GM12874 (cell line): ENCODE measurements around the gene HIVEP3.

ENCODE experiments used
- TF ChIP-seq, protein P1 (sequence below): IDR thresholded peaks from 2 replicates; pipeline ENCODE4 v1.5.1; 2011; ENCODE audit warnings: low read depth, mild to moderate bottlenecking, control low read depth, low read length, moderate library complexity; ENCODE audit not compliant: insufficient read depth

HIVEP3 gene

DNA sequence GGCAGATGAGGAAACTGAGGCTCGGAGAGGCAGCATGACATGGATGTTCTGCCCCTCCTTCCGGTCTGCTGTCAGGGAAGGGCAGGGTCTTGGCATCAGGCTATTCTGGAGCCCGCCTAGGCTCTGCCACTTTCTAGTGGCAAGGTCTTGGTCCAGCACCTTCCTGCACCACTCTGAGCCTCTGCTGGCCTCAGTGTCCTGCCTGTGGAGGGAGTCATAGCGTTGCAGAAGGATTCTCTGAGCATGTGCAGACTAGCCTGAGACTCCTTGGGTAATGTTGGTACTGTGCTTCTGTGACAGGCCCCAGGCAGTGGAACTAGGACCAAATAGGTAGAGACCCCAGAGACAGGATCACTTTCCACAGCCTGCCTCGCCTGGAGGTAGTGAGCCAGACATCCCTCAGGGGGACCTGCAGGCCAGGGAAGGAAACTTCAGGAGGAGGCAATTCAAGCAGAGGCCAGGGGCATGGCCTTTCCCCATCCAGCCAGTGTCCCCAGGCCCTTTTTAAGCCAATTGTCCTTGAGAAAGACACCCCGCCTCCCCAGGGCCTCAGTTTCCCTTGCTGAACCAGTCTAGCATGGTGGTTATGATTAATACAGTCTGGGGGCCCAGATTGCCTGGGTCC, 444.9 kb downstream of the HIVEP3 start:
- TF ChIP-seq, protein P1, sequence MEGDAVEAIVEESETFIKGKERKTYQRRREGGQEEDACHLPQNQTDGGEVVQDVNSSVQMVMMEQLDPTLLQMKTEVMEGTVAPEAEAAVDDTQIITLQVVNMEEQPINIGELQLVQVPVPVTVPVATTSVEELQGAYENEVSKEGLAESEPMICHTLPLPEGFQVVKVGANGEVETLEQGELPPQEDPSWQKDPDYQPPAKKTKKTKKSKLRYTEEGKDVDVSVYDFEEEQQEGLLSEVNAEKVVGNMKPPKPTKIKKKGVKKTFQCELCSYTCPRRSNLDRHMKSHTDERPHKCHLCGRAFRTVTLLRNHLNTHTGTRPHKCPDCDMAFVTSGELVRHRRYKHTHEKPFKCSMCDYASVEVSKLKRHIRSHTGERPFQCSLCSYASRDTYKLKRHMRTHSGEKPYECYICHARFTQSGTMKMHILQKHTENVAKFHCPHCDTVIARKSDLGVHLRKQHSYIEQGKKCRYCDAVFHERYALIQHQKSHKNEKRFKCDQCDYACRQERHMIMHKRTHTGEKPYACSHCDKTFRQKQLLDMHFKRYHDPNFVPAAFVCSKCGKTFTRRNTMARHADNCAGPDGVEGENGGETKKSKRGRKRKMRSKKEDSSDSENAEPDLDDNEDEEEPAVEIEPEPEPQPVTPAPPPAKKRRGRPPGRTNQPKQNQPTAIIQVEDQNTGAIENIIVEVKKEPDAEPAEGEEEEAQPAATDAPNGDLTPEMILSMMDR, result no peak

DNA sequence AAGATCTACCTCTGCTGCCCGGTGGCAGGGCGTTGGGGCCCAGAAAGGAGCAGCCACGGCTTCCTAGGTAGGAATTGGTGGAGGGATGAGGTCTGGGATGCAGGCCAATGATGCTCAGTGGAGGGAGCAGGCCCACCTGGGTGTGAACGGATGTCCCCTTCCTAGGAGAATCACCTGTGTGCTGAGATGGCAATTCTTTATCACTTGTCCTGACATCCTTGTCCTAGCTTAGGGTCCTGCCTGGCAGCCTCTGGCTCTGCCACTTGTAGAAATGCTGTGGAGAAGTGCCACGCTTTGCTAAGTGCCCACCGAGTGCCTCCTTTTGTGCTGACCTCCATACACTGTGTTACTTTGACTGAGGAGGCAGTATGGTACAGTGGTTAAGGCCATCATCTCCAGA, 447.1 kb downstream of the HIVEP3 start:
- TF ChIP-seq, protein P1, result no peak

DNA sequence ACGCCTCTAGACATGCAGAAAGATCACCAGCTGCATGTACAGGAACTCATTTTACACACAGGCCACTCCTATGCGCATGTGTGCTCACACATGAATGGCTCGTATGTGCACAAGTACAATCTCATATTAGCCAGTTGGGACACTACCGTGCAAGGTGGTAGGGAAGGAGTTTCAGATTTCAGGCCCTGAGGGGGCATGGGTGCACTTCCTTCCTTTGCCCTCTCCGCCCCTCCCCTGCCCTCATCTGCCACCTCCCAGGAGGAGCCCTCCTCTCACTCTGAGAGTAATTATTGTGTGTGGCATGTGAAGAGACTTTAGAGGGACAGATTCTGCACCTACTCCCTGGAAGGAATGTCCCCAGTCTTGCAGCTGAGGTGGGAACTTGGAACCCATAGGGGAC, 449.0 kb downstream of the HIVEP3 start:
- TF ChIP-seq, protein P1, result no peak

DNA sequence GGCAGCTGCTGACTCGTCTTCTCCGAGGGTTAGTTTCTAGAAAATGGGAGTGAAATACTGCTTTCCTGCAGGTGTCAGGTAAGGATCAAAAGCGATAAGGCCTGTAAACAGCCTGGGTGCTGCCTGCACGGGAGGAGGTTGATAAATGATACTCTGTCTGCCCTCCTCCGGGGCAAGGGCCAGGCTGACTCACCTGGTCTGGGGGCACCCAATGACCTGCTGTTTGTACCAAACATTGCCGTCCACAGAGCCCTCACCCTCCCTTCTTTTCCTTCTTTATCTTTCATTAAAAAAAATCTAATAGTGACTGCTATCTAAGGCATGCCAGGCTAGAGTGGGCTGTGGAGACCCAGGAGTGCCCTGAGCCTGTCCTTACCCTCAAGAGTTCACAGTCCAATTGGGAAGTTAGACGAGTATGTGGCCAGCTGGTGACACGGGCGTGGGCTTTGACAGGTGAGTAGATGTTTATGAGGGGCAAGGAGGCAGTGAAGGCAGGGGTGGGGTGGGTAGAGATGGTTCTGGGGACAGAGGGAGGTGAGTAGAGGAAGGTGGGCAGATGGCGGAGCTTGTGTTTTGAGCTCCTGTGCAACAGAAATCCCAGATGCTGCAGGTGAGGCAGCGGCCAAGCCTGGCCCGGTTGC, 450.5 kb downstream of the HIVEP3 start:
- TF ChIP-seq, protein P1, result no peak

DNA sequence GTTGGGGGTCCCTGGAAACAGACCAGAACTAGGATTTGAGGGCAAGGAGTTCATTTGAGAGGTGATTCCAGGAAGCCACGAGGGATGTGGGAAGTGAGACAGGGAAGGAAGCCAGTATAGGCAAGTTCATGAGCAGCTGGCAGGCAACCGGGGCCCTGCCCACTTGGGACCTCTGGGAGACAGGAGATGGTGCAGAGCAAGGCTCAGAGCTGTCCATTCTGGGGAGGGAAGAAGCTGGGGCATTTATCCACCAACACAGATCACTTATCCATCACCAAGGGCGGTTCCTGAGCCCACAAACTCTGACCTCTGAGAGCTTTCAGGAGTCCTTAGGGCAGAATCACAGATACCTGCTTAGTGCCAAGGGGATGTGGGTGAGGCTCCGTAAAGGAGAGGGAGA, 451.0 kb downstream of the HIVEP3 start:
- TF ChIP-seq, protein P1, result no peak

DNA sequence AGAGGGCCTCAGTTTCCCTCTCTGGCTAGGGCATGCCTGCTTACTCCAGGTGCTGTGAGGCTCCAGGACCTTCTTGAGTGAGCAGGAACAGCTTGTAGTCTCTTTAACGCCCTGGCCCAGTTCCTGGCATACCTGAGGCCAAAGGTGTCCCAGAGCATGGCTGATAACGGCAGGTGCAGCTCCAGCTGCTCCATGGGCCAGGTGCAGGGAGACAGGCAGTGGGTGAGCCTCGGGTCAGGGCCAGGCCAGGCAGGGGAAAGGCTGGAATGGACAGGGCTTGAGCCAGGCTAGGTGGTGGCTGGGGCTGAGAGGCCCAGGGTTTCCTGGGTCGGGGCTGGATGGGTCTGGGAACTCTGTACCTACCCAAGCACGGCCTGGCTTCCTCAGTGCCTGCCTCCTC, 452.6 kb downstream of the HIVEP3 start:
- TF ChIP-seq, protein P1, result no peak

DNA sequence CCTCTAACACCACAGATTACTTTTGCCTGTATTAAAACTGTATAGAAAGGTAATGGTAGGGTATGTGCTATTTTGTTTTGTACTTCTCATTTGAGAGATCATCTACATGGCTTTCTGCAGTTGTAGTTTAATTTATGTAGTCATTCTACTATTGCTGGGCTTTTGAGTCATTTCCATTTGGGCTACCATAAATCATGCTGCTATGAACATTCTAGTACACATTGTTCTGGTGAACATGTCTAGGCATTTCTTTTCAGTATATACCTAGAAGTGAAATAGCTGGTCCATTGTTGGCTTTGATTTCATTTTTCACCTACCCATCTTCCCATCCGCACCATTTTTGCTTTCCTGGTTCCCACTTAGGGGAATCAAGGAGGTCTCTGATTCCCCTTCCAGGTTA, 453.0 kb downstream of the HIVEP3 start:
- TF ChIP-seq, protein P1, result no peak
